Adrenal gland (tissue), 5 donors: Measurements from ENCODE around the gene KRT222.

Experiments
- CTCF ChIP-seq, 6 experiments: fragments of 450-650 bp in 4 of 6; fragments of 200-600 bp in 2 of 6; sonication (generic) in 1 of 6; IDR thresholded peaks; 1 replicate in 5 of 6; 2 replicates in 1 of 6; pipeline versions ENCODE4 v1.5.1 to v1.8.0; 2016 to 2021; ENCODE audit warnings: antibody characterized with exemption in 6 of 6, mild to moderate bottlenecking in 2 of 6, moderate library complexity in 1 of 6
- POLR2A ChIP-seq, 2 donors: fragments of 450-650 bp; IDR thresholded peaks; one replicate each; pipeline ENCODE4 v1.6.1; 2017; ENCODE audit warnings: antibody characterized with exemption in 2 of 2, mild to moderate bottlenecking in 2 of 2, moderate library complexity in 1 of 2
- donor health status: DM: no; HTN: no; CAD: no.

- TF ChIP-seq CTCF (IDR thresholded peaks at IDR 0.05) = no peak
- no peak for TF ChIP-seq POLR2A (IDR thresholded peaks at IDR 0.05)
Observed at GRCh38 chr17:40615841-40616476, 49.0 kb downstream of the KRT222 start.
